ENCODE measurements around the gene PLET1. TPM values are rescaled to one million over a fixed set of nuclear protein-coding genes. Genes with fewer than 3 reads are reported as not detected.

The PLET1 gene
- total and polyA plus RNA-seq, 2 donors (not counting 3 experiments of a cell fraction or from before 2014, with no cell fraction given) = not detected

DNA sequence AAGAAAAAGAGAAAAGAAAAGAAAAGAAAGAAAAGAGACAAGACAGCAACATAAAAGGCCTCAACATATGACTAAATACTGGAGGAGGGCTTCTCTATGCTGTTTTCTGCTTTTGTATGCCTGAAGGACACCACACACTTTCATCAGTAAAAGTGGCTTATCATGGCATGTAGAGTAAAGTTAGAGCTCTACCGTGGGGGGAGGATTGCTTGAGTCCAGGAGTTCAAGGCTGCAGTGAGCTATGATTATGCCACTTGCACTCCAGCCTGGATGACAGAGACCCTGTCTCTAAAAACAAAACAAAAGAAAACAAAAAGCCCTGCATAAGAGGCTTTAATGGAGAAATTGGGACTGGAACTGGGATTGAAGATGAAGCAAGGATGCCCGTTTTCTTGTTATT lies 28.7 kb downstream of the PLET1 start:
- H2AFZ ChIP-seq (ENCODE audit: low read depth, low read length) = no peak overlapping the region
- no peak overlapping the region for H3K4me3 ChIP-seq (replicated peaks in 1 of 3; ENCODE audit: insufficient read depth in 1 of 3, low read depth in 1 of 3, low read length in 3 of 3)
- TF ChIP-seq MYC (IDR thresholded peaks at IDR 0.05; ENCODE audit: low read depth, low read length) = no peak
- no peak for TF ChIP-seq POLR2A (IDR thresholded peaks at IDR 0.05; ENCODE audit: low read depth, low read length)
- no peak for TF ChIP-seq FOS (IDR thresholded peaks at IDR 0.05; ENCODE audit: borderline replicate concordance, insufficient read depth, low read length)
- TF ChIP-seq, protein P1, sequence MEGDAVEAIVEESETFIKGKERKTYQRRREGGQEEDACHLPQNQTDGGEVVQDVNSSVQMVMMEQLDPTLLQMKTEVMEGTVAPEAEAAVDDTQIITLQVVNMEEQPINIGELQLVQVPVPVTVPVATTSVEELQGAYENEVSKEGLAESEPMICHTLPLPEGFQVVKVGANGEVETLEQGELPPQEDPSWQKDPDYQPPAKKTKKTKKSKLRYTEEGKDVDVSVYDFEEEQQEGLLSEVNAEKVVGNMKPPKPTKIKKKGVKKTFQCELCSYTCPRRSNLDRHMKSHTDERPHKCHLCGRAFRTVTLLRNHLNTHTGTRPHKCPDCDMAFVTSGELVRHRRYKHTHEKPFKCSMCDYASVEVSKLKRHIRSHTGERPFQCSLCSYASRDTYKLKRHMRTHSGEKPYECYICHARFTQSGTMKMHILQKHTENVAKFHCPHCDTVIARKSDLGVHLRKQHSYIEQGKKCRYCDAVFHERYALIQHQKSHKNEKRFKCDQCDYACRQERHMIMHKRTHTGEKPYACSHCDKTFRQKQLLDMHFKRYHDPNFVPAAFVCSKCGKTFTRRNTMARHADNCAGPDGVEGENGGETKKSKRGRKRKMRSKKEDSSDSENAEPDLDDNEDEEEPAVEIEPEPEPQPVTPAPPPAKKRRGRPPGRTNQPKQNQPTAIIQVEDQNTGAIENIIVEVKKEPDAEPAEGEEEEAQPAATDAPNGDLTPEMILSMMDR (IDR thresholded peaks at IDR 0.05; ENCODE audit: extremely low read depth in 1 of 2, insufficient read depth in 1 of 2, low read depth in 1 of 2, low read length in 2 of 2) = no peak
- TF ChIP-seq JUN (IDR thresholded peaks at IDR 0.05; ENCODE audit: borderline replicate concordance, insufficient read depth, insufficient read length, low read depth) = no peak
- no peak for TF ChIP-seq POLR2AphosphoS5 (IDR thresholded peaks at IDR 0.05; ENCODE audit: insufficient read depth, low read depth, low read length)
- no peak for TF ChIP-seq EZH2 (IDR thresholded peaks at IDR 0.05; ENCODE audit: borderline replicate concordance, low read depth, low read length, severe bottlenecking)
- no peak for TF ChIP-seq GATA2 (IDR thresholded peaks at IDR 0.05; ENCODE audit: insufficient read depth, insufficient read length, low read depth, low read length)
- TF ChIP-seq, protein P2, sequence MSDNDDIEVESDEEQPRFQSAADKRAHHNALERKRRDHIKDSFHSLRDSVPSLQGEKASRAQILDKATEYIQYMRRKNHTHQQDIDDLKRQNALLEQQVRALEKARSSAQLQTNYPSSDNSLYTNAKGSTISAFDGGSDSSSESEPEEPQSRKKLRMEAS (IDR thresholded peaks at IDR 0.05; ENCODE audit: insufficient read depth, insufficient read length) = no peak
- CTCF ChIA-PET = interaction anchor here (1.2 to 2.4 kb wide), 4 partner anchors 11 to 48 kb away, joined by 3 to 10 read pairs (median 5); no protein-coding TSS in a partner anchor
- DNase-seq (ENCODE audit: low read depth, low spot score) (no peak), FAIRE-seq (no peak)
- BruUV-seq (replicated peaks) = no TSS peak
- H3K36me3 ChIP-seq (ENCODE audit: control insufficient read depth in 2 of 2, extremely low read depth in 1 of 2, insufficient read depth in 2 of 2, low read length in 2 of 2) = peaks cover 12 to 21% of the 10 kb centered on the region in 2 experiments
- H3K9ac ChIP-seq (replicated peaks; ENCODE audit: extremely low read depth, insufficient read depth, low read length) = no peak overlapping the region
- H3K4me1 ChIP-seq (ENCODE audit: control insufficient read depth, extremely low read depth, insufficient read depth, low read length) = peaks cover 7% of the 10 kb centered on the region
- intact Hi-C loops (cut with micrococcal nuclease) (no loop called here), dilution Hi-C loops (cut with MboI; ENCODE audit: extremely low pct_ligation_motif_present, low sequenced_read_pairs) (no loop called here)
- peaks cover 20% of the 10 kb centered on the region for H3K79me2 ChIP-seq (ENCODE audit: control insufficient read depth, insufficient read depth, low read length)
- H3K9me3 ChIP-seq (replicated peaks; ENCODE audit: control insufficient read depth, insufficient read depth, low read length) = no peaks in the 10 kb centered on the region
- H3K4me2 ChIP-seq (ENCODE audit: insufficient read depth, low read length) = no peak overlapping the region
- H4K20me1 ChIP-seq (replicated peaks; ENCODE audit: control insufficient read depth, extremely low read depth, insufficient read depth, low read length) = no peaks in the 10 kb centered on the region
- no peaks in the 10 kb centered on the region for H3K27me3 ChIP-seq (ENCODE audit: control insufficient read depth in 2 of 2, insufficient read depth in 2 of 2, low read length in 2 of 2)
- H3K27ac ChIP-seq (ENCODE audit: insufficient read depth, low read depth, low read length) = no peak overlapping the region
- no peaks in the 10 kb centered on the region for H3K9me1 ChIP-seq (replicated peaks; ENCODE audit: control insufficient read depth, extremely low read depth, insufficient read depth, low read length)
- POLR2A ChIA-PET = no interaction called here

Data from endothelial cell of umbilical vein (primary cell).